Tongue (tissue), 2 donors: Measurements from ENCODE around the gene FGGY. TPM values are rescaled to one million over a fixed set of nuclear protein-coding genes. Genes with fewer than 3 reads are reported as not detected.
A peak's percentile ranks its signal among the peaks of the same experiment; 100 is the strongest.
"Not testable (repeated sequence)": the region's sequence is repeated elsewhere in the genome, so short reads cannot be mapped to it uniquely, and the experiment has no call there.

Experiments
- DNase-seq: peaks from one replicate; pipeline ENCODE4 v3.0.0-alpha.2; 2015
- total RNA-seq: library from RNA; depleted of rRNA; stranded (reverse); fragments of >200 nt; gene quantifications from one replicate; pipeline ENCODE4 v1.2.3, GENCODE V29; 2014

FGGY gene
- total RNA-seq, 1 donor from 2014 or later: 80.4 TPM

- DNase-seq: no peak
These were observed 349.0 kb downstream of the FGGY start for GRCh38 chr1:59645893-59646292.

GRCh38 chr1:59653142-59653958 lies 356.5 kb downstream of the FGGY start:
- not testable (repeated sequence) for DNase-seq

- no peak for DNase-seq
These were observed 357.1 kb downstream of the FGGY start for GRCh38 chr1:59653968-59654367.

GRCh38 chr1:59657873-59658465 lies 361.1 kb downstream of the FGGY start:
- no peak for DNase-seq

- DNase-seq: no peak
These were observed 367.3 kb downstream of the FGGY start for GRCh38 chr1:59664166-59664565.

GRCh38 chr1:59666106-59666505 lies 369.2 kb downstream of the FGGY start:
- DNase-seq: no peak

- no peak for DNase-seq
These were observed 370.1 kb downstream of the FGGY start for GRCh38 chr1:59667020-59667419.

- DNase-seq: peak; percentile 69
These were observed 372.9 kb downstream of the FGGY start for GRCh38 chr1:59669752-59670312.

GRCh38 chr1:59670662-59671061 lies 373.8 kb downstream of the FGGY start:
- DNase-seq: no peak

GRCh38 chr1:59671066-59671952 lies 374.4 kb downstream of the FGGY start:
- DNase-seq: no peak

- no peak for DNase-seq
These were observed 375.0 kb downstream of the FGGY start for GRCh38 chr1:59671953-59672305.

GRCh38 chr1:59672851-59673572 lies 376.1 kb downstream of the FGGY start:
- DNase-seq: no peak

GRCh38 chr1:59673573-59674450 lies 376.9 kb downstream of the FGGY start:
- no peak for DNase-seq

- peak; percentile 60 for DNase-seq
These were observed 377.7 kb downstream of the FGGY start for GRCh38 chr1:59674595-59674994.

- no peak for DNase-seq
These were observed 379.0 kb downstream of the FGGY start for GRCh38 chr1:59675936-59676335.

GRCh38 chr1:59678040-59678439 lies 381.1 kb downstream of the FGGY start:
- DNase-seq: no peak

GRCh38 chr1:59678493-59679228 lies 381.8 kb downstream of the FGGY start:
- no peak for DNase-seq

GRCh38 chr1:59680044-59680443 lies 383.1 kb downstream of the FGGY start:
- no peak for DNase-seq

GRCh38 chr1:59682396-59683080 lies 385.6 kb downstream of the FGGY start:
- peak; percentile 71 for DNase-seq

GRCh38 chr1:59683197-59683596 lies 386.3 kb downstream of the FGGY start:
- DNase-seq: no peak
